GM23338 (cell line): ENCODE data around the gene KIF18A. TPM values are rescaled to one million over a fixed set of nuclear protein-coding genes. Genes with fewer than 3 reads are reported as not detected.

Source experiments
- ATAC-seq: fragments of 200-7000 bp; cut with Tn5 transposase; 3 replicates; pipeline ENCODE4 v1.9.1; 2020
- DNase-seq: peaks from one replicate; pipeline ENCODE4 v3.0.0-alpha.2; 2015; ENCODE audit warnings: low spot score
- H2AFZ ChIP-seq: fragments of 200-600 bp; sonication (generic); 2 replicates; pipeline ENCODE4 v1.8.0; 2016; ENCODE audit warnings: antibody characterized with exemption, mild to moderate bottlenecking, moderate library complexity
- H3F3A ChIP-seq: fragments of 200-600 bp; sonication (generic); replicated peaks from 2 replicates; pipeline ENCODE4 v1.8.0; 2017; ENCODE audit warnings: antibody characterized with exemption, mixed run types, low read depth
- H3K27ac ChIP-seq: fragments of 200-600 bp; sonication (generic); 2 replicates; pipeline ENCODE4 v1.6.1; 2016; ENCODE audit warnings: low read depth
- H3K27me3 ChIP-seq: fragments of 200-600 bp; sonication (generic); 2 replicates; pipeline ENCODE4 v1.8.0; 2016; ENCODE audit warnings: mild to moderate bottlenecking, mixed run types, moderate library complexity; ENCODE audit not compliant: insufficient read depth
- H3K36me3 ChIP-seq: fragments of 200-600 bp; sonication (generic); 2 replicates; pipeline ENCODE4 v1.8.0; 2016; ENCODE audit warnings: mild to moderate bottlenecking; ENCODE audit not compliant: insufficient read depth
- H3K4me1 ChIP-seq: fragments of 200-600 bp; sonication (generic); 2 replicates; pipeline ENCODE4 v1.8.0; 2016; ENCODE audit warnings: mild to moderate bottlenecking, moderate library complexity; ENCODE audit not compliant: insufficient read depth
- H3K4me2 ChIP-seq: fragments of 200-600 bp; sonication (generic); 2 replicates; pipeline ENCODE4 v1.7.1; 2017; ENCODE audit warnings: mixed run types
- H3K4me3 ChIP-seq: fragments of 200-600 bp; sonication (generic); 2 replicates; pipeline ENCODE4 v1.6.1; 2016; ENCODE audit warnings: mixed run types
- H3K79me2 ChIP-seq: fragments of 200-600 bp; sonication (generic); replicated peaks from 2 replicates; pipeline ENCODE4 v1.8.0; 2017; ENCODE audit warnings: mild to moderate bottlenecking; ENCODE audit not compliant: insufficient read depth
- H3K9me2 ChIP-seq: fragments of 200-600 bp; sonication (generic); 2 replicates; pipeline ENCODE4 v1.8.0; 2017; ENCODE audit not compliant: insufficient read depth
- H4K20me1 ChIP-seq: fragments of 200-600 bp; sonication (generic); replicated peaks from 2 replicates; pipeline ENCODE4 v1.8.0; 2017; ENCODE audit warnings: mild to moderate bottlenecking; ENCODE audit not compliant: insufficient read depth
- H3K27ac Mint-ChIP-seq: 2 replicates; pipeline ENCODE4 v1.8.0; 2020; ENCODE audit warnings: inconsistent platforms, mild to moderate bottlenecking, moderate library complexity, mixed read lengths
- H3K27me3 Mint-ChIP-seq: 3 replicates; pipeline ENCODE4 v1.8.0; 2022; ENCODE audit warnings: low read depth, mild to moderate bottlenecking, moderate library complexity, mixed read lengths, inconsistent platforms; ENCODE audit not compliant: insufficient read depth, poor library complexity
- H3K36me3 Mint-ChIP-seq: 3 replicates; pipeline ENCODE4 v1.8.0; 2021; ENCODE audit warnings: low read depth, mild to moderate bottlenecking, inconsistent platforms, moderate library complexity, mixed read lengths
- H3K4me1 Mint-ChIP-seq: 3 replicates; pipeline ENCODE4 v1.8.0; 2020; ENCODE audit warnings: mild to moderate bottlenecking, inconsistent platforms, mixed read lengths
- H3K4me3 Mint-ChIP-seq: 3 replicates; pipeline ENCODE4 v1.8.0; 2021; ENCODE audit warnings: moderate library complexity, mild to moderate bottlenecking, inconsistent platforms, mixed read lengths
- H3K9me3 Mint-ChIP-seq: 3 replicates; pipeline ENCODE4 v1.8.0; 2020; ENCODE audit warnings: moderate library complexity, mild to moderate bottlenecking, inconsistent platforms, mixed read lengths
- CREB1 ChIP-seq: fragments of 250-450 bp; sonication (Bioruptor Pico); IDR thresholded peaks from 2 replicates; pipeline ENCODE4 v1.5.0; 2020; ENCODE audit warnings: low read depth, mild to moderate bottlenecking, moderate library complexity
- CTCF ChIP-seq, 2 experiments: fragments of 200-600 bp in 1 of 2; sonication (generic) in 1 of 2; conservative IDR thresholded peaks; 2 replicates each; pipeline versions ENCODE4 v1.5.1 to v1.6.1; 2016 to 2017; ENCODE audit warnings: antibody characterized with exemption in 2 of 2, low read depth in 2 of 2, mild to moderate bottlenecking in 2 of 2, moderate library complexity in 1 of 2
- EZH2 ChIP-seq: fragments of 200-600 bp; sonication (generic); IDR thresholded peaks from one replicate; pipeline ENCODE4 v1.8.0; 2017; ENCODE audit warnings: antibody characterized with exemption, mild to moderate bottlenecking, low read depth; ENCODE audit not compliant: unreplicated experiment
- EZH2phosphoT487 ChIP-seq: fragments of 200-600 bp; sonication (generic); IDR thresholded peaks from one replicate; pipeline ENCODE4 v1.8.1; 2018; ENCODE audit warnings: antibody characterized with exemption; ENCODE audit not compliant: unreplicated experiment
- JUNB ChIP-seq: IDR thresholded peaks from one replicate; pipeline ENCODE4 v1.6.1; 2016; ENCODE audit warnings: antibody characterized with exemption; ENCODE audit not compliant: unreplicated experiment
- NANOG ChIP-seq: IDR thresholded peaks from 2 replicates; pipeline ENCODE4 v1.6.1; 2016; ENCODE audit warnings: antibody characterized with exemption, borderline replicate concordance
- POLR2AphosphoS5 ChIP-seq: IDR thresholded peaks from 2 replicates; pipeline ENCODE4 v1.6.1; 2016; ENCODE audit warnings: antibody characterized with exemption, low read depth
- REST ChIP-seq: IDR thresholded peaks from one replicate; pipeline ENCODE4 v1.6.1; 2018; ENCODE audit warnings: antibody characterized with exemption; ENCODE audit not compliant: unreplicated experiment
- STAT1 ChIP-seq: IDR thresholded peaks from one replicate; pipeline ENCODE4 v1.6.1; 2016; ENCODE audit warnings: antibody characterized with exemption; ENCODE audit not compliant: unreplicated experiment
- ZNF114 ChIP-seq: fragments of 250-450 bp; sonication (Bioruptor Pico); IDR thresholded peaks from 2 replicates; pipeline ENCODE4 v1.5.0; 2020; ENCODE audit warnings: mild to moderate bottlenecking, moderate library complexity
- ZNF331 ChIP-seq: fragments of 250-450 bp; sonication (Bioruptor Pico); IDR thresholded peaks from 2 replicates; pipeline ENCODE4 v1.5.0; 2020; ENCODE audit warnings: low read depth, mild to moderate bottlenecking, moderate library complexity
- polyA plus RNA-seq: library from polyadenylated mRNA; unstranded; fragments of >200 nt; fragmentation: Nextera tagmentation; extraction: Ambion mirVana; gene quantifications from 2 replicates; pipeline ENCODE4 v1.2.1, GENCODE V29; 2016
- total RNA-seq: library from RNA; depleted of rRNA; stranded (reverse); fragments of >200 nt; shearing (Covaris generic); gene quantifications from 2 replicates; pipeline ENCODE4 v1.2.3, GENCODE V29; 2014
- TF ChIP-seq, protein P1 (sequence below): IDR thresholded peaks from 2 replicates; pipeline ENCODE4 v1.6.1; 2016; ENCODE audit warnings: antibody characterized with exemption

Gene KIF18A
- total and polyA plus RNA-seq, 2 experiments from 2014 or later = 22.2 to 26.5 TPM

GRCh38 chr11:28011813-28012212 is 96.1 kb downstream of the KIF18A start:
- no peak for DNase-seq
- Histone ChIP-seq H2AFZ (no peak overlapping the region), H3K79me2 (no peaks in the 10 kb centered on the region), H3F3A (no peaks in the 10 kb centered on the region), H3K36me3 (no peaks in the 10 kb centered on the region), H4K20me1 (no peaks in the 10 kb centered on the region), H3K4me1 (no peaks in the 10 kb centered on the region), H3K9me2 (no peaks in the 10 kb centered on the region), H3K4me2 (no peak overlapping the region), H3K27ac (no peak overlapping the region), H3K4me3 (no peak overlapping the region), H3K27me3 (no peaks in the 10 kb centered on the region)
- Mint-ChIP-seq H3K27me3 (no peaks in the 10 kb centered on the region), H3K4me1 (no peaks in the 10 kb centered on the region), H3K4me3 (no peak overlapping the region), H3K27ac (no peak overlapping the region), H3K9me3 (no peaks in the 10 kb centered on the region), H3K36me3 (no peaks in the 10 kb centered on the region)
- ATAC-seq = no peak
- TF ChIP-seq POLR2AphosphoS5 (no peak), ZNF331 (CRISPR knock-in tag) (no peak), EZH2phosphoT487 (no peak), CTCF (conservative IDR thresholded peaks at IDR 0.05; ENCODE audit: low read depth in 2 of 2) (no peak)

DNA sequence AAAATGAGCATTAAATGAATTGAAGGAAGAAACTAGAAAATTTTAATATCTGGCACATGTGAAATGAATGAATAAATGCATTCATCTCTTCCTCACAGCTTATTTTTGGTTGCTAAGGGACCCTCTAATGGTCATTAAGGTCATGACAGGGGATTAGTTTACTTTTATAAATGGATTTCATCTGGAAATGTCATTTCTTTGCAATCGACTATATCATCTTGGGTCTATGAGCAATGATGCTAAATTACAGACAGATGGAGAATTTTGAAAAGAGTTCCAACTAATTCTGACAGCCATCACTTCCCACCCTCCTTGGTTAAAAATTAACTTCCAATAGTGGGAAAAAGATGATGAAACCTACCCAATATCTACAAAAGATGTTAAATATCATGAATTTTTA is 98.0 kb downstream of the KIF18A start:
- no peaks in the 10 kb centered on the region for H3K36me3 Mint-ChIP-seq
- Histone ChIP-seq H3F3A (no peaks in the 10 kb centered on the region), H4K20me1 (no peaks in the 10 kb centered on the region), H3K27ac (no peak overlapping the region), H3K4me1 (no peaks in the 10 kb centered on the region), H3K4me3 (no peak overlapping the region), H2AFZ (no peak overlapping the region), H3K9me2 (peaks cover 4% of the 10 kb centered on the region; the same call in 1 of the 2 replicates), H3K27me3 (no peaks in the 10 kb centered on the region), H3K36me3 (no peaks in the 10 kb centered on the region), H3K79me2 (no peaks in the 10 kb centered on the region), H3K4me2 (no peak overlapping the region)
- H3K4me1 Mint-ChIP-seq = no peaks in the 10 kb centered on the region
- no peaks in the 10 kb centered on the region for H3K9me3 Mint-ChIP-seq
- H3K27ac Mint-ChIP-seq = no peak overlapping the region
- DNase-seq (no peak), ATAC-seq (no peak)
- no peak overlapping the region for H3K4me3 Mint-ChIP-seq
- H3K27me3 Mint-ChIP-seq = no peaks in the 10 kb centered on the region
- no peak for TF ChIP-seq NANOG
- TF ChIP-seq, protein P1, sequence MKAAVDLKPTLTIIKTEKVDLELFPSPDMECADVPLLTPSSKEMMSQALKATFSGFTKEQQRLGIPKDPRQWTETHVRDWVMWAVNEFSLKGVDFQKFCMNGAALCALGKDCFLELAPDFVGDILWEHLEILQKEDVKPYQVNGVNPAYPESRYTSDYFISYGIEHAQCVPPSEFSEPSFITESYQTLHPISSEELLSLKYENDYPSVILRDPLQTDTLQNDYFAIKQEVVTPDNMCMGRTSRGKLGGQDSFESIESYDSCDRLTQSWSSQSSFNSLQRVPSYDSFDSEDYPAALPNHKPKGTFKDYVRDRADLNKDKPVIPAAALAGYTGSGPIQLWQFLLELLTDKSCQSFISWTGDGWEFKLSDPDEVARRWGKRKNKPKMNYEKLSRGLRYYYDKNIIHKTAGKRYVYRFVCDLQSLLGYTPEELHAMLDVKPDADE = no peak
- TF ChIP-seq STAT1 = no peak
- TF ChIP-seq CREB1 (CRISPR knock-in tag) = no peak
- TF ChIP-seq JUNB = no peak
- no peak for TF ChIP-seq POLR2AphosphoS5
- TF ChIP-seq ZNF114 (CRISPR knock-in tag) = no peak
- TF ChIP-seq ZNF331 (CRISPR knock-in tag) = no peak
- no peak for TF ChIP-seq EZH2
- TF ChIP-seq CTCF (conservative IDR thresholded peaks at IDR 0.05; ENCODE audit: low read depth in 2 of 2) = no peak
- no peak for TF ChIP-seq REST
